GM12878 (cell line): ENCODE results near the gene PLSCR1. TPM values are rescaled to one million over a fixed set of nuclear protein-coding genes. Genes with fewer than 3 reads are reported as not detected.
A peak's percentile ranks its signal among the peaks of the same experiment; 100 is the strongest.

Experiments used
- ATAC-seq: fragments of 200-7000 bp; cut with Tn5 transposase; 3 replicates; pipeline ENCODE4 v1.9.1; 2020; ENCODE audit warnings: mild to moderate bottlenecking, moderate library complexity
- BruUV-seq: library from RNA; stranded (reverse); fragments of 400-500 nt; replicated peaks from 2 replicates; lab custom pipeline; 2021; lab: Mats Ljungman, UMichigan
- CTCF ChIA-PET: fragments of 300-600 bp; sonication (Branson Sonifier 250); formaldehyde crosslinking; extraction: SDS; loops from one replicate; lab custom pipeline; 2021; ENCODE audit warnings: inconsistent platforms; lab: Yijun Ruan, JAX
- POLR2A ChIA-PET: fragments of 350-600 bp; formaldehyde crosslinking; extraction: SDS; loops from one replicate; lab custom pipeline; 2021; ENCODE audit warnings: inconsistent platforms; lab: Charles Lee
- RAD21 ChIA-PET: fragments of 300-600 bp; sonication (Branson Sonifier 250); formaldehyde crosslinking; loops from one replicate; lab custom pipeline; 2023; ENCODE audit warnings: antibody characterized with exemption; ENCODE audit not compliant: unreplicated experiment; lab: Charles Lee
- SMC1A ChIA-PET: fragments of 300-600 bp; sonication (Branson Sonifier 250); formaldehyde crosslinking; loops from one replicate; lab custom pipeline; 2023; ENCODE audit not compliant: unreplicated experiment, uncharacterized antibody; lab: Charles Lee
- DNase-seq: peaks from one replicate; pipeline ENCODE4 v3.0.0-alpha.2; 2011; ENCODE audit warnings: low read depth, low spot score
- FAIRE-seq: peaks from 3 replicates; lab custom pipeline; 2011; peaks lifted over from hg19 to GRCh38; lab: Jason Lieb, UNC
- H2AFZ ChIP-seq: 2 replicates; pipeline ENCODE4 v1.6.0; 2011; ENCODE audit warnings: low read depth, low read length, control low read depth; ENCODE audit not compliant: control insufficient read depth
- H3K27ac ChIP-seq: 2 replicates; pipeline ENCODE4 v1.5.1; 2011; ENCODE audit warnings: control low read depth; ENCODE audit not compliant: control insufficient read depth, insufficient read depth
- H3K27me3 ChIP-seq, 2 experiments: replicated peaks in 1 of 2; 2 replicates each; pipeline versions ENCODE4 v1.6.0 to v1.6.1; 2011; ENCODE audit warnings: low read length in 1 of 2; ENCODE audit not compliant: control insufficient read depth in 2 of 2, insufficient read depth in 2 of 2
- H3K36me3 ChIP-seq, 2 experiments: 2 replicates each; pipeline ENCODE4 v1.5.1; 2011; ENCODE audit warnings: low read length in 1 of 2; ENCODE audit not compliant: control insufficient read depth in 2 of 2, insufficient read depth in 2 of 2
- H3K4me1 ChIP-seq: 2 replicates; pipeline ENCODE4 v1.6.1; 2011; ENCODE audit warnings: mild to moderate bottlenecking, low read length, moderate library complexity, mixed read lengths; ENCODE audit not compliant: control insufficient read depth, insufficient read depth
- H3K4me2 ChIP-seq: 2 replicates; pipeline ENCODE4 v1.6.0; 2011; ENCODE audit warnings: control low read depth; ENCODE audit not compliant: control insufficient read depth, insufficient read depth
- H3K4me3 ChIP-seq: fragments of 200-600 bp; sonication (generic); 2 replicates; pipeline ENCODE4 v1.5.1; 2016
- H3K79me2 ChIP-seq: 2 replicates; pipeline ENCODE4 v1.6.0; 2011; ENCODE audit warnings: low read length; ENCODE audit not compliant: control insufficient read depth, insufficient read depth
- H3K9ac ChIP-seq: 2 replicates; pipeline ENCODE4 v1.8.0; 2011; ENCODE audit warnings: low read length, control low read depth, mixed read lengths; ENCODE audit not compliant: control insufficient read depth, insufficient read depth
- H3K9me3 ChIP-seq: replicated peaks from 3 replicates; pipeline ENCODE4 v1.5.1; 2011; ENCODE audit warnings: mild to moderate bottlenecking, low read length; ENCODE audit not compliant: control insufficient read depth, insufficient read depth
- H4K20me1 ChIP-seq: 2 replicates; pipeline ENCODE4 v1.6.0; 2011; ENCODE audit not compliant: control insufficient read depth, insufficient read depth
- CEBPB ChIP-seq, 2 experiments: fragments of 150-350 bp in 1 of 2; IDR thresholded peaks; 2 replicates each; pipeline ENCODE4 v1.6.1; 2012 to 2014; ENCODE audit warnings: low read depth in 2 of 2, low read length in 2 of 2, borderline replicate concordance in 1 of 2, inconsistent platforms in 1 of 2
- GATAD2B ChIP-seq: fragments of 450-650 bp; conservative IDR thresholded peaks from 2 replicates; pipeline ENCODE4 v1.6.1; 2017; ENCODE audit warnings: low read depth, mild to moderate bottlenecking, moderate library complexity
- IRF4 ChIP-seq: IDR thresholded peaks from 2 replicates; pipeline ENCODE4 v1.6.1; 2011; ENCODE audit warnings: low read depth, low read length
- RAD51 ChIP-seq: fragments of 450-650 bp; IDR thresholded peaks from 2 replicates; pipeline ENCODE4 v1.6.1; 2016; ENCODE audit warnings: moderate library complexity, mild to moderate bottlenecking, inconsistent platforms
- YY1 ChIP-seq: IDR thresholded peaks from 2 replicates; pipeline ENCODE4 v1.6.1; 2011; ENCODE audit warnings: low read depth, mild to moderate bottlenecking, low read length
- ZNF24 ChIP-seq: fragments of 450-650 bp; IDR thresholded peaks from 2 replicates; pipeline ENCODE4 v1.6.1; 2017; ENCODE audit warnings: antibody characterized with exemption, mild to moderate bottlenecking
- ZNF384 ChIP-seq: IDR thresholded peaks from 2 replicates; pipeline ENCODE4 v1.6.1; 2012; ENCODE audit warnings: low read depth, mild to moderate bottlenecking, low read length, improper control_type of control experiment, borderline replicate concordance
- ZZZ3 ChIP-seq: IDR thresholded peaks from 2 replicates; pipeline ENCODE4 v1.6.1; 2011; ENCODE audit warnings: low read depth; ENCODE audit not compliant: control insufficient read depth, insufficient read length
- WGBS: methylation state at CpG from one replicate; pipeline ENCODE4 v1.1.6; 2016; ENCODE audit warnings: low lambda C conversion rate; ENCODE audit not compliant: insufficient replicate concordance, insufficient coverage; ENCODE audit errors: missing lambda C conversion rate; 5-methylcytosine and 5-hydroxymethylcytosine counted together
- in situ Hi-C: fragments of 300-500 bp; cut with MboI; formaldehyde crosslinking; loops from 9 replicates; pipeline ENCODE4 v1.14.3; 2018; ENCODE audit warnings: mixed read lengths
- intact Hi-C: fragments of 100-400 bp; cut with micrococcal nuclease; formaldehyde crosslinking; loops from one replicate; pipeline ENCODE4 v1.14.2; 2022; ENCODE audit not compliant: unreplicated experiment
- polyA plus RNA-seq, 11 experiments: library from polyadenylated mRNA; depleted of rRNA in 4 of 11; unstranded in 6 of 11; stranded (reverse) in 5 of 11; fragments of >200 nt; fragmentation: Nextera tagmentation in 4 of 11; fragmentation: Illumina TruSeq in 1 of 11; extraction: Ambion mirVana in 4 of 11; extraction: Trizol in 1 of 11; gene quantifications; 1 replicate in 1 of 11; 2 replicates in 10 of 11; pipeline versions ENCODE4 v1.2.1 to v1.2.3, GENCODE V29; 2011 to 2016; ENCODE audit warnings: inconsistent platforms in 2 of 11, missing spikeins in 2 of 11, low read depth in 1 of 11
- total RNA-seq, 4 experiments: library from RNA; depleted of rRNA in 3 of 4; stranded (reverse); fragments of >200 nt in 3 of 4; fragmentation: Illumina TruSeq in 1 of 4; extraction: Trizol in 1 of 4; gene quantifications; 2 replicates each; pipeline versions ENCODE4 v1.2.1 to v1.2.3, GENCODE V29; 2013 to 2021

PLSCR1 gene
- total and polyA plus RNA-seq, 10 of the 15 experiments (the other 5 are each of a cell fraction or from before 2014, with no cell fraction given) = 35.4 to 77.8 (median 41.1) TPM

DNA sequence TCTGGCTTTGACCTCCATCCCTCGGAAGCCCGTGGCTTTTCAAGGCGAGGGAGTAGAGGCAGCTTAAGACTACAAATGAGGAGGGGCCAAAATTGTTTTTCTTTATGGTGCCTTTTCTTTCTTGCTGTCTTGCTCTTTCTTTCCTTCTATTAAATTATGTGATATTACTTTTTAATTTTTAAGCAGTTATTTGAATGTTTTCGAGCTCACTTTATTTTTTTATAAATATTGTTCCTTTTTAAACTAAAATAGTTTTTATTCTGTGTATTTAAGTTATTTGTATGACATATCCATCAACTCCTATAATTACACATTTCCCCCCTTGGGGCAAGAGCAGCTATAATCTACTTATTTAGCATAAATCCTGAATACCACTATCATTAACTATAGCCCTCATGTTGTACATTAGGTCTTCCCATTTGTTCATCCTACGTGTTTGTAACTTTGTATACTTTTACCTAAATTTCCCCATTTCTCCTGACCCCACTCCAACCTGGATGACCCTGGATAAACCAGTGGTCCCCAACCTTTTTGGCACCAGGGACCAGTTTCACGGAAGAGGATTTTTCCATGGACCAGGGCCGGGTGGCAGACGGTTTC is 622 bp upstream of the PLSCR1 start (continued):
- TF ChIP-seq CEBPB (IDR thresholded peaks at IDR 0.05; ENCODE audit: borderline replicate concordance in 1 of 2, low read depth in 2 of 2, low read length in 2 of 2) (no peak), RAD51 (no peak), ZNF384 (no peak), IRF4 (no peak)

- no peaks in the 10 kb centered on the region for H3K36me3 ChIP-seq
- peak; percentile 35 for ATAC-seq
Measured at GRCh38 chr3:146543461-146544001, 876 bp downstream of the PLSCR1 start.

More at GRCh38 chr3:146543461-146544001, 876 bp downstream of the PLSCR1 start:
- Histone ChIP-seq H3K4me3 (peak overlapping the region; percentile 89), H3K79me2 (peaks cover 51% of the 10 kb centered on the region), H3K4me1 (no peaks in the 10 kb centered on the region; the same call in 1 of the 2 replicates), H3K27me3 (no peaks in the 10 kb centered on the region)
- TF ChIP-seq GATAD2B (no peak), CEBPB (IDR thresholded peaks at IDR 0.05; ENCODE audit: borderline replicate concordance in 1 of 2, low read depth in 2 of 2, low read length in 2 of 2) (no peak), YY1 (no peak), ZNF24 (no peak), ZZZ3 (no peak)
- TF ChIP-seq, all 136 proteins: peak for 0
- BruUV-seq = no TSS peak
- Histone ChIP-seq H3K9me3 (no peaks in the 10 kb centered on the region), H2AFZ (peak overlapping the region; percentile 85), H3K9ac (peak overlapping the region; percentile 87), H4K20me1 (no peaks in the 10 kb centered on the region), H3K27ac (peak overlapping the region; percentile 50), H3K4me2 (peak overlapping the region; percentile 88)
- SMC1A ChIA-PET = interaction anchor here (0.6 to 2.9 kb wide), 11 partner anchors 10 to 634 kb away, joined by 3 to 9 read pairs (median 3); partner anchors contain the start of gene PLSCR2
- no peak for FAIRE-seq
- CTCF ChIA-PET = interaction anchor here (1.0 to 1.6 kb wide), 4 partner anchors 8 to 51 kb away, joined by 3 to 4 read pairs (median 3); no protein-coding TSS in a partner anchor
- RAD21 ChIA-PET = interaction anchor here (0.9 to 2.1 kb wide), 3 partner anchors 10 to 40 kb away, joined by 3 to 6 read pairs (median 3); no protein-coding TSS in a partner anchor
- DNase-seq = no peak
- intact Hi-C loops (loop anchor here (2.0 to 5.0 kb wide), 2 partner anchors 41 to 76 kb away; partner anchors contain the start of gene PLSCR2), in situ Hi-C loops (no loop called here)
- POLR2A ChIA-PET = interaction anchor here (0.6 to 1.2 kb wide), 3 partner anchors 9 to 1350 kb away, joined by 3 to 6 read pairs (median 4); no protein-coding TSS in a partner anchor
- WGBS = 15% methylated on average over 10 of the region's 10 CpGs
